Measurements from ENCODE around the gene PIK3R4.

Gene PIK3R4

DNA sequence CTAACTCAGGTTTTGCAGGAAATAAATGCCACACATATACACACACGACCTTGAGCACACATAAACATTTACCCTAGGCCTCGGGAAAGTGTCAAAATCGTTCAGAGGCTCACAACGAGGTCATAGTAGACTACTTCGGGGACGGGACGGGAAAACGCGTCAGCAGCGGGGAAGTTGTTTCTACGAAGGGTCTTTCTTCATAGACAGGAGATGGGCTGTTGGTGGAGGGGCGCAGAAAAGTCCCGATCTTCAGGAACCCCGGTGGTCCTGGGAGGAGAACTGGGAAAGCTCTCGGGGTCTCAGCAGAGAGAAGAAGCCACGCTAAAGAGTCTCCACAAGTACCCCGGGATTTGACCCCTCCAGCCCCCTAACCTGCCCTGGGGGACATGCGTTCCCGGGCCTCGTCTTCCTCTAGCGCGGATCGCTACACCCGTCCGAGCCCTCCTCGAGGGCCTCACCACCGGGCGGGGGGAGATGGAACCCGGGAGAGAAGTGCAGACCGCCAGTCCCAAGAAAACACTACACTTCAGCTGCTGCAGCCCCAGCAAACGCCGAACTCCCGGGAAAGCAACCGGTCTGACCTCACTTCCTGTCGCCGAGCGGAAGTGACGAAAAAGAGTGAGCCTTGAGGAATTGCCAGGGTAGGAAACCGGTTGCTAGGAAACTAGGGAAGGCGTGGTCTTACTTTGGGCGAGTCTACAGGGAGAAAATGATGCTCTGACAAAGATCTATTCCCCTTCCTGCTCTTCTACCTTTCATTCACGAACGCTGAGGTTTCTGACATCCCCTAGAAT, at the start of gene PIK3R4:
Gene PIK3R4 (minus strand): TSS at position 584 of the 794 bp plus-strand sequence. CDS start 1,611 bp downstream, outside the sequence.
- no peak for TF ChIP-seq CTCF (IDR thresholded peaks at IDR 0.05; ENCODE audit: low read depth, low read length, missing control alignments)
- Histone ChIP-seq H3K4me3 (ENCODE audit: low read depth, low read length) (peak within 1 kb of the TSS; percentile 81), H3K27me3 (replicated peaks) (no peaks in the 10 kb centered on the region), H3K36me3 (replicated peaks) (no peaks in the 10 kb centered on the region), H3K27ac (peak within 1 kb of the TSS; percentile 85)
- in situ Hi-C loops (cut with HindIII; ENCODE audit: low pct_ligation_motif_present, low sequenced_read_pairs) = no loop called here
- peak; percentile 99 for DNase-seq

GRCh38 chr3:130795396-130795795, 48.8 kb upstream of the PIK3R4 start:
- no peaks in the 10 kb centered on the region for H3K27me3 ChIP-seq (replicated peaks)
- in situ Hi-C loops (cut with HindIII; ENCODE audit: low pct_ligation_motif_present, low sequenced_read_pairs) = no loop called here
- no peak overlapping the region for H3K4me3 ChIP-seq (ENCODE audit: low read depth, low read length)
- no peak for TF ChIP-seq CTCF (IDR thresholded peaks at IDR 0.05; ENCODE audit: low read depth, low read length, missing control alignments)
- DNase-seq = no peak
- H3K27ac ChIP-seq = no peak overlapping the region
- no peaks in the 10 kb centered on the region for H3K36me3 ChIP-seq (replicated peaks)

DNA sequence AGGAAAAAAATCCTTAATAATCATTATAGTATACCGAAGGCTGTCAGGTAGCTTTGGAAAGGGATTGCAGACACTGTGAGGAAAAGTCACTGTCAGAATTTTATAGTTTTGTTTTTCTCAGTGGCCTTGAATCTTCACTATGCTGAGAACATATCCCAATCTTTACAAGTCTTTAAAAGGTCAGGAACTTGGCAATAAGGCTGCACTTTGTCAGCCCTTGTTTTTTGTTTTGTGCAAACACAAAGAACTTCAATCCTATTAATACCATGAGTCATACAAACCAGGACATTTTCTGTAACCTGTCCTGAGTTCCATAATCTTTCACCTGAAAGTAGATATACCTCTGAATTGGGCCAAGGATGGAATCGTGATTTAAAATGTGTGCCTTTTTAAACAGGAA, 45.6 kb upstream of the PIK3R4 start:
- H3K27me3 ChIP-seq (replicated peaks) = no peaks in the 10 kb centered on the region
- H3K27ac ChIP-seq = no peak overlapping the region
- TF ChIP-seq CTCF (IDR thresholded peaks at IDR 0.05; ENCODE audit: low read depth, low read length, missing control alignments) = no peak
- no peak for DNase-seq
- no peaks in the 10 kb centered on the region for H3K36me3 ChIP-seq (replicated peaks)
- no peak overlapping the region for H3K4me3 ChIP-seq (ENCODE audit: low read depth, low read length)
- in situ Hi-C loops (cut with HindIII; ENCODE audit: low pct_ligation_motif_present, low sequenced_read_pairs) = no loop called here

- Histone ChIP-seq H3K27ac (no peak overlapping the region), H3K36me3 (replicated peaks) (no peaks in the 10 kb centered on the region), H3K27me3 (replicated peaks) (no peaks in the 10 kb centered on the region), H3K4me3 (ENCODE audit: low read depth, low read length) (no peak overlapping the region)
- in situ Hi-C loops (cut with HindIII; ENCODE audit: low pct_ligation_motif_present, low sequenced_read_pairs) = no loop called here
- DNase-seq = no peak
- no peak for TF ChIP-seq CTCF (IDR thresholded peaks at IDR 0.05; ENCODE audit: low read depth, low read length, missing control alignments)
Measured at GRCh38 chr3:130789782-130790322, 43.2 kb upstream of the PIK3R4 start.

GRCh38 chr3:130787422-130788068, 40.9 kb upstream of the PIK3R4 start:
- Histone ChIP-seq H3K27ac (no peak overlapping the region), H3K4me3 (ENCODE audit: low read depth, low read length) (no peak overlapping the region), H3K27me3 (replicated peaks) (no peaks in the 10 kb centered on the region), H3K36me3 (replicated peaks) (no peaks in the 10 kb centered on the region)
- TF ChIP-seq CTCF (IDR thresholded peaks at IDR 0.05; ENCODE audit: low read depth, low read length, missing control alignments) = no peak
- in situ Hi-C loops (cut with HindIII; ENCODE audit: low pct_ligation_motif_present, low sequenced_read_pairs) = no loop called here
- no peak for DNase-seq
